GM12878 (cell line): ENCODE results near the gene RND1. TPM values are rescaled to one million over a fixed set of nuclear protein-coding genes. Genes with fewer than 3 reads are reported as not detected.

Experiments used
- ATAC-seq: fragments of 200-7000 bp; cut with Tn5 transposase; 3 replicates; pipeline ENCODE4 v1.9.1; 2020; ENCODE audit warnings: mild to moderate bottlenecking, moderate library complexity
- BruUV-seq: library from RNA; stranded (reverse); fragments of 400-500 nt; replicated peaks from 2 replicates; lab custom pipeline; 2021; lab: Mats Ljungman, UMichigan
- CTCF ChIA-PET: fragments of 300-600 bp; sonication (Branson Sonifier 250); formaldehyde crosslinking; extraction: SDS; loops from one replicate; lab custom pipeline; 2021; ENCODE audit warnings: inconsistent platforms; lab: Yijun Ruan, JAX
- POLR2A ChIA-PET: fragments of 350-600 bp; formaldehyde crosslinking; extraction: SDS; loops from one replicate; lab custom pipeline; 2021; ENCODE audit warnings: inconsistent platforms; lab: Charles Lee
- RAD21 ChIA-PET: fragments of 300-600 bp; sonication (Branson Sonifier 250); formaldehyde crosslinking; loops from one replicate; lab custom pipeline; 2023; ENCODE audit warnings: antibody characterized with exemption; ENCODE audit not compliant: unreplicated experiment; lab: Charles Lee
- SMC1A ChIA-PET: fragments of 300-600 bp; sonication (Branson Sonifier 250); formaldehyde crosslinking; loops from one replicate; lab custom pipeline; 2023; ENCODE audit not compliant: unreplicated experiment, uncharacterized antibody; lab: Charles Lee
- DNase-seq: peaks from one replicate; pipeline ENCODE4 v3.0.0-alpha.2; 2011; ENCODE audit warnings: low read depth, low spot score
- FAIRE-seq: peaks from 3 replicates; lab custom pipeline; 2011; peaks lifted over from hg19 to GRCh38; lab: Jason Lieb, UNC
- H2AFZ ChIP-seq: 2 replicates; pipeline ENCODE4 v1.6.0; 2011; ENCODE audit warnings: low read depth, low read length, control low read depth; ENCODE audit not compliant: control insufficient read depth
- H3K27ac ChIP-seq: 2 replicates; pipeline ENCODE4 v1.5.1; 2011; ENCODE audit warnings: control low read depth; ENCODE audit not compliant: control insufficient read depth, insufficient read depth
- H3K27me3 ChIP-seq, 2 experiments: replicated peaks in 1 of 2; 2 replicates each; pipeline versions ENCODE4 v1.6.0 to v1.6.1; 2011; ENCODE audit warnings: low read length in 1 of 2; ENCODE audit not compliant: control insufficient read depth in 2 of 2, insufficient read depth in 2 of 2
- H3K36me3 ChIP-seq, 2 experiments: 2 replicates each; pipeline ENCODE4 v1.5.1; 2011; ENCODE audit warnings: low read length in 1 of 2; ENCODE audit not compliant: control insufficient read depth in 2 of 2, insufficient read depth in 2 of 2
- H3K4me1 ChIP-seq: 2 replicates; pipeline ENCODE4 v1.6.1; 2011; ENCODE audit warnings: mild to moderate bottlenecking, low read length, moderate library complexity, mixed read lengths; ENCODE audit not compliant: control insufficient read depth, insufficient read depth
- H3K4me2 ChIP-seq: 2 replicates; pipeline ENCODE4 v1.6.0; 2011; ENCODE audit warnings: control low read depth; ENCODE audit not compliant: control insufficient read depth, insufficient read depth
- H3K4me3 ChIP-seq: fragments of 200-600 bp; sonication (generic); 2 replicates; pipeline ENCODE4 v1.5.1; 2016
- H3K79me2 ChIP-seq: 2 replicates; pipeline ENCODE4 v1.6.0; 2011; ENCODE audit warnings: low read length; ENCODE audit not compliant: control insufficient read depth, insufficient read depth
- H3K9ac ChIP-seq: 2 replicates; pipeline ENCODE4 v1.8.0; 2011; ENCODE audit warnings: low read length, control low read depth, mixed read lengths; ENCODE audit not compliant: control insufficient read depth, insufficient read depth
- H3K9me3 ChIP-seq: replicated peaks from 3 replicates; pipeline ENCODE4 v1.5.1; 2011; ENCODE audit warnings: mild to moderate bottlenecking, low read length; ENCODE audit not compliant: control insufficient read depth, insufficient read depth
- H4K20me1 ChIP-seq: 2 replicates; pipeline ENCODE4 v1.6.0; 2011; ENCODE audit not compliant: control insufficient read depth, insufficient read depth
- CHD2 ChIP-seq: IDR thresholded peaks from 2 replicates; pipeline ENCODE4 v1.6.1; 2011; ENCODE audit warnings: low read depth, low read length, improper control_type of control experiment, borderline replicate concordance
- DPF2 ChIP-seq: fragments of 450-650 bp; IDR thresholded peaks from 2 replicates; pipeline ENCODE4 v1.6.1; 2017; ENCODE audit warnings: mild to moderate bottlenecking
- EGR1 ChIP-seq, 2 experiments: IDR thresholded peaks; 1 replicate in 1 of 2; 2 replicates in 1 of 2; pipeline ENCODE4 v1.6.1; 2011 to 2012; ENCODE audit warnings: low read depth in 2 of 2, low read length in 2 of 2, borderline replicate concordance in 1 of 2, mild to moderate bottlenecking in 1 of 2, moderate library complexity in 1 of 2
- GATAD2B ChIP-seq: fragments of 450-650 bp; conservative IDR thresholded peaks from 2 replicates; pipeline ENCODE4 v1.6.1; 2017; ENCODE audit warnings: low read depth, mild to moderate bottlenecking, moderate library complexity
- IKZF2 ChIP-seq, 2 experiments: fragments of 450-650 bp; IDR thresholded peaks; 2 replicates each; pipeline ENCODE4 v1.6.1; 2017; ENCODE audit warnings: mild to moderate bottlenecking in 2 of 2, moderate library complexity in 2 of 2
- IRF4 ChIP-seq: IDR thresholded peaks from 2 replicates; pipeline ENCODE4 v1.6.1; 2011; ENCODE audit warnings: low read depth, low read length
- NFXL1 ChIP-seq: fragments of 450-650 bp; IDR thresholded peaks from 2 replicates; pipeline ENCODE4 v1.6.1; 2017; ENCODE audit warnings: antibody characterized with exemption, mild to moderate bottlenecking, borderline replicate concordance
- PML ChIP-seq: IDR thresholded peaks from 2 replicates; pipeline ENCODE4 v1.6.1; 2012; ENCODE audit warnings: low read length, inconsistent platforms
- RCOR1 ChIP-seq: conservative IDR thresholded peaks from 2 replicates; pipeline ENCODE4 v1.6.1; 2012; ENCODE audit warnings: low read depth, low read length, improper control_type of control experiment
- RFX5 ChIP-seq: IDR thresholded peaks from 2 replicates; pipeline ENCODE4 v1.6.1; 2011; ENCODE audit warnings: low read depth, low read length, improper control_type of control experiment
- SMAD5 ChIP-seq: IDR thresholded peaks from 2 replicates; pipeline ENCODE4 v1.6.1; 2016; ENCODE audit warnings: antibody characterized with exemption, low read depth
- ZNF687 ChIP-seq: fragments of 450-650 bp; IDR thresholded peaks from 2 replicates; pipeline ENCODE4 v1.6.1; 2017; ENCODE audit warnings: mild to moderate bottlenecking, moderate library complexity
- WGBS: methylation state at CpG from one replicate; pipeline ENCODE4 v1.1.6; 2016; ENCODE audit warnings: low lambda C conversion rate; ENCODE audit not compliant: insufficient replicate concordance, insufficient coverage; ENCODE audit errors: missing lambda C conversion rate; 5-methylcytosine and 5-hydroxymethylcytosine counted together
- in situ Hi-C: fragments of 300-500 bp; cut with MboI; formaldehyde crosslinking; loops from 9 replicates; pipeline ENCODE4 v1.14.3; 2018; ENCODE audit warnings: mixed read lengths
- intact Hi-C: fragments of 100-400 bp; cut with micrococcal nuclease; formaldehyde crosslinking; loops from one replicate; pipeline ENCODE4 v1.14.2; 2022; ENCODE audit not compliant: unreplicated experiment
- polyA plus RNA-seq, 11 experiments: library from polyadenylated mRNA; depleted of rRNA in 4 of 11; unstranded in 6 of 11; stranded (reverse) in 5 of 11; fragments of >200 nt; fragmentation: Nextera tagmentation in 4 of 11; fragmentation: Illumina TruSeq in 1 of 11; extraction: Ambion mirVana in 4 of 11; extraction: Trizol in 1 of 11; gene quantifications; 1 replicate in 1 of 11; 2 replicates in 10 of 11; pipeline versions ENCODE4 v1.2.1 to v1.2.3, GENCODE V29; 2011 to 2016; ENCODE audit warnings: inconsistent platforms in 2 of 11, missing spikeins in 2 of 11, low read depth in 1 of 11
- total RNA-seq, 4 experiments: library from RNA; depleted of rRNA in 3 of 4; stranded (reverse); fragments of >200 nt in 3 of 4; fragmentation: Illumina TruSeq in 1 of 4; extraction: Trizol in 1 of 4; gene quantifications; 2 replicates each; pipeline versions ENCODE4 v1.2.1 to v1.2.3, GENCODE V29; 2013 to 2021
- TF ChIP-seq, protein P1 (sequence below): fragments of 450-650 bp; IDR thresholded peaks from 2 replicates; pipeline ENCODE4 v1.6.1; 2017; ENCODE audit warnings: borderline replicate concordance
- TF ChIP-seq, protein P2 (sequence below): fragments of 150-350 bp; IDR thresholded peaks from 2 replicates; pipeline ENCODE4 v1.6.1; 2016; ENCODE audit warnings: low read depth, low read length

Gene RND1
- total and polyA plus RNA-seq, 10 of the 15 experiments (the other 5 are each of a cell fraction or from before 2014, with no cell fraction given), result 0.24 to 5.1 (median 1.5) TPM

DNA sequence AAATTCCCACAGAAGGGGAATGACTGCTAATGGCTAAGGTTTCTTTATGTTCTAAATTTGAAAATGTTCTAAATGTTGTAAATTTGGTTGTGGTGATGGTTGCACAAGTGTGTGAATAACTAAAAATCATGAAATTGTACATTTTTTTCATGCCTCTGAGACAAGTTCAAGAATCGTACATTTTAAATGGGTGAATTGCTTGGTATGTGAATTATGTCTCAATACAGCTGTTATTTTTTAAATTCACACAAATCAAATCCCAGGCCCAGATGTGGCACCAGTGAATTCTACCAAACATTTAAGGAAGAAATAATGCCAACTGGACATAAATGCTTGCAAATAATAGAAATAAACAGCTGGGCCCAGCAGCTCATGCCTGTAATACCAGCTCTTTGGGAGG is 28.6 kb upstream of the RND1 start:
- ChIA-PET POLR2A (interaction anchor here (1.0 kb wide), 1 partner anchor 27 kb away, joined by 3 read pairs; no protein-coding TSS in a partner anchor), CTCF (interaction anchor here (0.5 to 2.1 kb wide), 7 partner anchors 9 to 172 kb away, joined by 3 to 16 read pairs (median 3); partner anchors contain the start of genes DDX23 and FKBP11)
- TF ChIP-seq IRF4 (no peak), EGR1 (IDR thresholded peaks at IDR 0.05; ENCODE audit: borderline replicate concordance in 1 of 2, low read depth in 2 of 2, low read length in 2 of 2) (no peak), SMAD5 (no peak), RFX5 (no peak), CHD2 (no peak), IKZF2 (IDR thresholded peaks at IDR 0.05) (no peak), PML (no peak), RCOR1 (no peak), GATAD2B (no peak), DPF2 (no peak), ZNF687 (no peak), NFXL1 (no peak)
- TF ChIP-seq, protein P1, sequence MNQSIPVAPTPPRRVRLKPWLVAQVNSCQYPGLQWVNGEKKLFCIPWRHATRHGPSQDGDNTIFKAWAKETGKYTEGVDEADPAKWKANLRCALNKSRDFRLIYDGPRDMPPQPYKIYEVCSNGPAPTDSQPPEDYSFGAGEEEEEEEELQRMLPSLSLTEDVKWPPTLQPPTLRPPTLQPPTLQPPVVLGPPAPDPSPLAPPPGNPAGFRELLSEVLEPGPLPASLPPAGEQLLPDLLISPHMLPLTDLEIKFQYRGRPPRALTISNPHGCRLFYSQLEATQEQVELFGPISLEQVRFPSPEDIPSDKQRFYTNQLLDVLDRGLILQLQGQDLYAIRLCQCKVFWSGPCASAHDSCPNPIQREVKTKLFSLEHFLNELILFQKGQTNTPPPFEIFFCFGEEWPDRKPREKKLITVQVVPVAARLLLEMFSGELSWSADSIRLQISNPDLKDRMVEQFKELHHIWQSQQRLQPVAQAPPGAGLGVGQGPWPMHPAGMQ, result no peak
- TF ChIP-seq, protein P2, sequence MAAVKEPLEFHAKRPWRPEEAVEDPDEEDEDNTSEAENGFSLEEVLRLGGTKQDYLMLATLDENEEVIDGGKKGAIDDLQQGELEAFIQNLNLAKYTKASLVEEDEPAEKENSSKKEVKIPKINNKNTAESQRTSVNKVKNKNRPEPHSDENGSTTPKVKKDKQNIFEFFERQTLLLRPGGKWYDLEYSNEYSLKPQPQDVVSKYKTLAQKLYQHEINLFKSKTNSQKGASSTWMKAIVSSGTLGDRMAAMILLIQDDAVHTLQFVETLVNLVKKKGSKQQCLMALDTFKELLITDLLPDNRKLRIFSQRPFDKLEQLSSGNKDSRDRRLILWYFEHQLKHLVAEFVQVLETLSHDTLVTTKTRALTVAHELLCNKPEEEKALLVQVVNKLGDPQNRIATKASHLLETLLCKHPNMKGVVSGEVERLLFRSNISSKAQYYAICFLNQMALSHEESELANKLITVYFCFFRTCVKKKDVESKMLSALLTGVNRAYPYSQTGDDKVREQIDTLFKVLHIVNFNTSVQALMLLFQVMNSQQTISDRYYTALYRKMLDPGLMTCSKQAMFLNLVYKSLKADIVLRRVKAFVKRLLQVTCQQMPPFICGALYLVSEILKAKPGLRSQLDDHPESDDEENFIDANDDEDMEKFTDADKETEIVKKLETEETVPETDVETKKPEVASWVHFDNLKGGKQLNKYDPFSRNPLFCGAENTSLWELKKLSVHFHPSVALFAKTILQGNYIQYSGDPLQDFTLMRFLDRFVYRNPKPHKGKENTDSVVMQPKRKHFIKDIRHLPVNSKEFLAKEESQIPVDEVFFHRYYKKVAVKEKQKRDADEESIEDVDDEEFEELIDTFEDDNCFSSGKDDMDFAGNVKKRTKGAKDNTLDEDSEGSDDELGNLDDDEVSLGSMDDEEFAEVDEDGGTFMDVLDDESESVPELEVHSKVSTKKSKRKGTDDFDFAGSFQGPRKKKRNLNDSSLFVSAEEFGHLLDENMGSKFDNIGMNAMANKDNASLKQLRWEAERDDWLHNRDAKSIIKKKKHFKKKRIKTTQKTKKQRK, result no peak

More for the DNA sequence above, 28.6 kb upstream of the RND1 start:
- intact Hi-C loops, result no loop called here
- ATAC-seq (no peak), FAIRE-seq (no peak), DNase-seq (no peak)
- no peak overlapping the region for H2AFZ ChIP-seq
- no peaks in the 10 kb centered on the region for H3K4me1 ChIP-seq
- H3K36me3 ChIP-seq, result no peaks in the 10 kb centered on the region
- no peaks in the 10 kb centered on the region for H4K20me1 ChIP-seq
- in situ Hi-C loops, result no loop called here
- H3K79me2 ChIP-seq, result no peaks in the 10 kb centered on the region
- ChIA-PET RAD21 (interaction anchor here (1.8 kb wide), 1 partner anchor 41 kb away, joined by 10 read pairs; no protein-coding TSS in a partner anchor), SMC1A (interaction anchor here (0.7 to 1.8 kb wide), 3 partner anchors 37 to 41 kb away, joined by 3 to 6 read pairs (median 4); no protein-coding TSS in a partner anchor)
- H3K4me3 ChIP-seq, result no peak overlapping the region
- WGBS, result 4% methylated on average over 1 of the region's 1 CpG
- H3K4me2 ChIP-seq, result no peak overlapping the region
- H3K9me3 ChIP-seq, result no peaks in the 10 kb centered on the region
- H3K27me3 ChIP-seq, result no peaks in the 10 kb centered on the region; a peak in 1 of 4 replicates
- H3K27ac ChIP-seq, result no peak overlapping the region
- no peak overlapping the region for H3K9ac ChIP-seq
- no TSS peak for BruUV-seq
